Neutrophil (primary cell): ENCODE measurements around the gene STRN4.

ENCODE experiments used
- H3K27ac ChIP-seq: fragments of 200-600 bp; sonication (generic); 2 replicates; pipeline ENCODE4 v1.5.1; 2016; ENCODE audit warnings: mild to moderate bottlenecking, moderate library complexity
- H3K27me3 ChIP-seq: fragments of 200-600 bp; sonication (generic); 2 replicates; pipeline ENCODE4 v1.6.0; 2016; ENCODE audit warnings: mild to moderate bottlenecking
- H3K36me3 ChIP-seq: fragments of 200-600 bp; sonication (generic); 2 replicates; pipeline ENCODE4 v1.5.1; 2017
- H3K4me1 ChIP-seq, 2 experiments: fragments of 200-600 bp in 1 of 2; sonication (generic) in 1 of 2; 1 replicate in 1 of 2; 2 replicates in 1 of 2; pipeline versions ENCODE4 v1.5.1 to v1.6.1; 2013 to 2016; ENCODE audit warnings: low read depth in 1 of 2, low read length in 1 of 2, mild to moderate bottlenecking in 1 of 2, moderate library complexity in 1 of 2; ENCODE audit not compliant: control insufficient read depth in 1 of 2, insufficient read depth in 1 of 2
- H3K4me3 ChIP-seq, 2 experiments: fragments of 200-600 bp in 1 of 2; sonication (generic) in 1 of 2; 1 replicate in 1 of 2; 2 replicates in 1 of 2; pipeline ENCODE4 v1.5.1; 2013 to 2016; ENCODE audit warnings: low read depth in 1 of 2, low read length in 1 of 2, mild to moderate bottlenecking in 1 of 2, moderate library complexity in 1 of 2
- H3K9me3 ChIP-seq: fragments of 200-600 bp; sonication (generic); 2 replicates; pipeline ENCODE4 v1.5.1; 2016
- CTCF ChIP-seq: fragments of 200-600 bp; sonication (generic); IDR thresholded peaks from 2 replicates; pipeline ENCODE4 v1.5.1; 2016; ENCODE audit warnings: antibody characterized with exemption

The STRN4 gene

GRCh38 chr19:46689358-46689757 lies 56.9 kb downstream of the STRN4 start:
- no peak overlapping the region for H3K4me3 ChIP-seq
- no peaks in the 10 kb centered on the region for H3K4me1 ChIP-seq
- no peak overlapping the region for H3K27ac ChIP-seq
- H3K27me3 ChIP-seq = no peaks in the 10 kb centered on the region
- H3K9me3 ChIP-seq = no peaks in the 10 kb centered on the region
- no peak for TF ChIP-seq CTCF
- peaks cover 100% of the 10 kb centered on the region for H3K36me3 ChIP-seq

GRCh38 chr19:46687438-46688145 lies 58.7 kb downstream of the STRN4 start:
- no peaks in the 10 kb centered on the region for H3K27me3 ChIP-seq
- H3K27ac ChIP-seq = peak overlapping the region; percentile 10
- peaks cover 100% of the 10 kb centered on the region for H3K36me3 ChIP-seq
- H3K9me3 ChIP-seq = no peaks in the 10 kb centered on the region
- H3K4me3 ChIP-seq = no peak overlapping the region
- H3K4me1 ChIP-seq = no peaks in the 10 kb centered on the region
- TF ChIP-seq CTCF = no peak

GRCh38 chr19:46685189-46685588 lies 61.1 kb downstream of the STRN4 start:
- Histone ChIP-seq H3K9me3 (no peaks in the 10 kb centered on the region), H3K4me1 (no peaks in the 10 kb centered on the region), H3K36me3 (peaks cover 100% of the 10 kb centered on the region), H3K4me3 (no peak overlapping the region), H3K27me3 (no peaks in the 10 kb centered on the region), H3K27ac (no peak overlapping the region)
- no peak for TF ChIP-seq CTCF

- no peak overlapping the region for H3K27ac ChIP-seq
- peaks cover 100% of the 10 kb centered on the region for H3K36me3 ChIP-seq
- no peak for TF ChIP-seq CTCF
Observed at GRCh38 chr19:46678110-46678732, 68.0 kb downstream of the STRN4 start.

GRCh38 chr19:46674416-46675178 lies 71.7 kb downstream of the STRN4 start:
- no peak for TF ChIP-seq CTCF
- Histone ChIP-seq H3K4me3 (no peak overlapping the region), H3K36me3 (peaks cover 77% of the 10 kb centered on the region)

More at GRCh38 chr19:46678110-46678732, 68.0 kb downstream of the STRN4 start:
- Histone ChIP-seq H3K4me3 (no peak overlapping the region), H3K27me3 (no peaks in the 10 kb centered on the region), H3K4me1 (no peaks in the 10 kb centered on the region), H3K9me3 (no peaks in the 10 kb centered on the region)

More at GRCh38 chr19:46674416-46675178, 71.7 kb downstream of the STRN4 start:
- no peaks in the 10 kb centered on the region for H3K27me3 ChIP-seq
- no peak overlapping the region for H3K27ac ChIP-seq
- no peaks in the 10 kb centered on the region for H3K4me1 ChIP-seq
- no peaks in the 10 kb centered on the region for H3K9me3 ChIP-seq
